CD4-positive, alpha-beta T cell treated with Interferon gamma for 1 hour (primary cell): ENCODE measurements around the gene MUC5AC.
"Not testable (repeated sequence)": the region's sequence is repeated elsewhere in the genome, so short reads cannot be mapped to it uniquely, and the experiment has no call there.

Source experiments
- DNase-seq: peaks from one replicate; pipeline ENCODE4 v3.0.0-alpha.2; 2020

Gene MUC5AC, protein sequence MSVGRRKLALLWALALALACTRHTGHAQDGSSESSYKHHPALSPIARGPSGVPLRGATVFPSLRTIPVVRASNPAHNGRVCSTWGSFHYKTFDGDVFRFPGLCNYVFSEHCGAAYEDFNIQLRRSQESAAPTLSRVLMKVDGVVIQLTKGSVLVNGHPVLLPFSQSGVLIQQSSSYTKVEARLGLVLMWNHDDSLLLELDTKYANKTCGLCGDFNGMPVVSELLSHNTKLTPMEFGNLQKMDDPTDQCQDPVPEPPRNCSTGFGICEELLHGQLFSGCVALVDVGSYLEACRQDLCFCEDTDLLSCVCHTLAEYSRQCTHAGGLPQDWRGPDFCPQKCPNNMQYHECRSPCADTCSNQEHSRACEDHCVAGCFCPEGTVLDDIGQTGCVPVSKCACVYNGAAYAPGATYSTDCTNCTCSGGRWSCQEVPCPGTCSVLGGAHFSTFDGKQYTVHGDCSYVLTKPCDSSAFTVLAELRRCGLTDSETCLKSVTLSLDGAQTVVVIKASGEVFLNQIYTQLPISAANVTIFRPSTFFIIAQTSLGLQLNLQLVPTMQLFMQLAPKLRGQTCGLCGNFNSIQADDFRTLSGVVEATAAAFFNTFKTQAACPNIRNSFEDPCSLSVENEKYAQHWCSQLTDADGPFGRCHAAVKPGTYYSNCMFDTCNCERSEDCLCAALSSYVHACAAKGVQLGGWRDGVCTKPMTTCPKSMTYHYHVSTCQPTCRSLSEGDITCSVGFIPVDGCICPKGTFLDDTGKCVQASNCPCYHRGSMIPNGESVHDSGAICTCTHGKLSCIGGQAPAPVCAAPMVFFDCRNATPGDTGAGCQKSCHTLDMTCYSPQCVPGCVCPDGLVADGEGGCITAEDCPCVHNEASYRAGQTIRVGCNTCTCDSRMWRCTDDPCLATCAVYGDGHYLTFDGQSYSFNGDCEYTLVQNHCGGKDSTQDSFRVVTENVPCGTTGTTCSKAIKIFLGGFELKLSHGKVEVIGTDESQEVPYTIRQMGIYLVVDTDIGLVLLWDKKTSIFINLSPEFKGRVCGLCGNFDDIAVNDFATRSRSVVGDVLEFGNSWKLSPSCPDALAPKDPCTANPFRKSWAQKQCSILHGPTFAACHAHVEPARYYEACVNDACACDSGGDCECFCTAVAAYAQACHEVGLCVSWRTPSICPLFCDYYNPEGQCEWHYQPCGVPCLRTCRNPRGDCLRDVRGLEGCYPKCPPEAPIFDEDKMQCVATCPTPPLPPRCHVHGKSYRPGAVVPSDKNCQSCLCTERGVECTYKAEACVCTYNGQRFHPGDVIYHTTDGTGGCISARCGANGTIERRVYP (N-terminal part only)

DNA sequence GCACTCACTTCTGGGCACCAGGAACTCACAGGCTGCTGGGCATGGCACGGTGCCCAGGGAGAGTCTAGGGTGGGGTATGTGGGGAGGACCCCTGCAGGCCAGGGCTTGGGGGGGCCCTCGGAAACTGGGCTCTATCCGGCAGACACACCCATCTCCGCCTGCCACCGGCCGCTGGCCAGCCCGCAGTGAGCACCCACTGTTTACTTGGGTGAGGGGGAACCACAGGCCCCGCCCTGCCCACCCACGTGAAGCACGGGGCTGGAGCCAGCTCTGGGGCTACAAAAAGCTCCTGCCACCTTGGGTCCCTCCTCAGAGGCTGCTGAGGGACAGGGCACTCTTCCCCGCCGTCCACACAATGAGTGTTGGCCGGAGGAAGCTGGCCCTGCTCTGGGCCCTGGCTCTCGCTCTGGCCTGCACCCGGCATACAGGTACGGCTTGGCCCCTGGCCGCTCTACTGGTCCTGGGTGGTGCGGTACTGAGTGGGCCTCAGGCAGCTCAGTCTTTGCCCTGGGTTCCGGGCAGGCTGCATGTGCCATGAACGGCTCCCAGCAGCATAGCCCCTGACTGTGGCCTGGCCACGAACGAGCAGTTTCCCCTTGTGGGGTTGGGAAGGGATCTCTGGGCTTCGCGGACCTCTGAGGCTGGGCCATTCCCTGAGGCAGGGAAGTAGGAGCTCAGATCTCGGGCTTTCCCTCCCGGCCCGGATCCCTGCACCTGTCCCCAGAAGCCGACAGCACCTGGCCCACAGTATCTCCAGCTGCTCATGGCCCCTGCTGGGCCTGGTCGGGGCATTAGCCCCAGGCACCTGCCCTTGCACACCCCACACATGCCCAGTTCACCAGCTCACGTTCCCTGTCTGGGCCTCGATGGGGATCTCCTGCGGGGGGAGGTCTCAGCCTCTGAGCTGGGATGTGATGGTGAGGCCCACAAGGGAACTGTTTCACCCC, at the start of gene MUC5AC:
MUC5AC (plus strand) TSS at position 309 of the 947 bp plus-strand sequence; CDS start at position 356, 47 bp downstream.
- no peak for DNase-seq

DNA sequence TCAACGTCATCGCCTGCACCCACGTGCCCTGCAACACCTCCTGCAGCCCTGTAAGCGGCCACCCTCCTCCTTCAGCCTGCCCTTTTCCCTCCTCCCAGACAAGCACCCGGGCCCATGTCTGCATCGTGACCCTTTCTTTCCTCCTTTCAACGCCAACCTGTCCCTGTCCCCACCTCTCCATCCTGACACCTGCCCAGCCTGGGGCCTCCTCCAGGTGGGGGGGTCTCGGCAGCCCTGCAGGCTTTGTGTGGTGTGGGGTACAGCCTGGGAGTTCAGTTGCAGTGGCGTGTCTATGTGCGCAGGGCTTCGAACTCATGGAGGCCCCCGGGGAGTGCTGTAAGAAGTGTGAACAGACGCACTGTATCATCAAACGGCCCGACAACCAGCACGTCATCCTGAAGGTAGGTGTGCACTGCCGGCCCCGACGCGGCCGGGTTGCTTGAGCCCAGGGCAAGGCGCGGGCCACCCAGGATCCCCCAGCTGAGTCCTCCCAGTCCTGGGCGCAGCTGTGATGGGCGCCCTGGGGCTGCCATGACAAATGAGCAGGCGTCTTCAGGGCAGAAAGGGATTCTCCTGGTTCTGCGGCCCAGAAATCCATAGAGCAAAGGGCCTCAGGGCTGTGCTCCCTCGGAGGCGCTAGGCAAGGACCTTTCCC, 49.4 kb upstream of the MUC5AC start:
- no peak for DNase-seq

DNA sequence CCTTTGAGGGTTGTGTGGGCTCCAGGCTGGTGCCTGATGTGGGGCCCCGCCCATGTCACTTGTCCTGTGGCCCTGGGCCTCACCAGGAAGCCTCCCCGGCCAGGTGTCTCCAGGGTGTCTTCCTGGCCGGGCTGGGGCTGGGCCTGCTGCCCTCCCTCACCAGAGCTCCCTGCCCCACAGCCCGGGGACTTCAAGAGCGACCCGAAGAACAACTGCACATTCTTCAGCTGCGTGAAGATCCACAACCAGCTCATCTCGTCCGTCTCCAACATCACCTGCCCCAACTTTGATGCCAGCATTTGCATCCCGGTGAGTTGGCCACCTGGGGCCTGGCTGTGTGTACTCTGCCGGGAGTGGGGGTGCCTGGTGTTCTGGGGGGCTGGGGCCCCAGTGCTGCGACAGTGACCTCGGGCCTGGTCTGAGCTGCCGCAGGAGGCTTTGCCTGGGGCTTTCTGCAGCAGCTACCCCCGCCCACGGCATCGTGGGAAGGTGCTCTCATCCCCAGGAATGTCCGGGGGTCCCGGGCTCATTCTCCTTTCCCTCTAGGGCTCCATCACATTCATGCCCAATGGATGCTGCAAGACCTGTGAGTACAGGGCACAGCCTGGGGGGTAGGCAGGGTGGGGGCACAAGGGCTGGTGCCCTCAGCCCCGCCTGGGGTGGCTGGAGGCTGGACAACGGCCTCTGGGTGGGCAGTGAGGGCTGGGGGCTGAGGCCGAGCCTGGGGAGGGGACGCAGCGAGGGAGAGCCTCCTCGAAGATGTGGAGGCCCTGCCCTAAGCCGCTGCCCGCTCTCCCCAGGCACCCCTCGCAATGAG, 48.4 kb upstream of the MUC5AC start:
- DNase-seq = no peak

DNA sequence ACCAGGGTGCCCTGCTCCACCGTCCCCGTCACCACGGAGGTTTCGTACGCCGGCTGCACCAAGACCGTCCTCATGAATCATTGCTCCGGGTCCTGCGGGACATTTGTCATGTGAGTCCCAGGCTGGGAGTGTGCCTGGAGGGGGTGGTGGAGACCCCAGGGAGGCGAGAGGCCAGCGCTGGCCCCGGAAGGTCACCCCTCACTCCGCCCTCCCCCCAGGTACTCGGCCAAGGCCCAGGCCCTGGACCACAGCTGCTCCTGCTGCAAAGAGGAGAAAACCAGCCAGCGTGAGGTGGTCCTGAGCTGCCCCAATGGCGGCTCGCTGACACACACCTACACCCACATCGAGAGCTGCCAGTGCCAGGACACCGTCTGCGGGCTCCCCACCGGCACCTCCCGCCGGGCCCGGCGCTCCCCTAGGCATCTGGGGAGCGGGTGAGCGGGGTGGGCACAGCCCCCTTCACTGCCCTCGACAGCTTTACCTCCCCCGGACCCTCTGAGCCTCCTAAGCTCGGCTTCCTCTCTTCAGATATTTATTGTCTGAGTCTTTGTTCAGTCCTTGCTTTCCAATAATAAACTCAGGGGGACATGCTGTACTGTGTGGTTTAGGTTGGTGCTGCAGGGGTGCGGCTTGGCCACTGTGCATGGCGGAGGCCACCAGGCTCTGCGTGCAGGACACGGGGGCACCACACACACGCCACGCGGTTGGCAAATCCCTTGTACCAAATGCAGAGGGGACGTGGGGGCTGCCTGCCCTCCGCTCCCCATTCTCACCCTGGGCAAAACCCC, 47.6 kb upstream of the MUC5AC start:
- no peak for DNase-seq

DNA sequence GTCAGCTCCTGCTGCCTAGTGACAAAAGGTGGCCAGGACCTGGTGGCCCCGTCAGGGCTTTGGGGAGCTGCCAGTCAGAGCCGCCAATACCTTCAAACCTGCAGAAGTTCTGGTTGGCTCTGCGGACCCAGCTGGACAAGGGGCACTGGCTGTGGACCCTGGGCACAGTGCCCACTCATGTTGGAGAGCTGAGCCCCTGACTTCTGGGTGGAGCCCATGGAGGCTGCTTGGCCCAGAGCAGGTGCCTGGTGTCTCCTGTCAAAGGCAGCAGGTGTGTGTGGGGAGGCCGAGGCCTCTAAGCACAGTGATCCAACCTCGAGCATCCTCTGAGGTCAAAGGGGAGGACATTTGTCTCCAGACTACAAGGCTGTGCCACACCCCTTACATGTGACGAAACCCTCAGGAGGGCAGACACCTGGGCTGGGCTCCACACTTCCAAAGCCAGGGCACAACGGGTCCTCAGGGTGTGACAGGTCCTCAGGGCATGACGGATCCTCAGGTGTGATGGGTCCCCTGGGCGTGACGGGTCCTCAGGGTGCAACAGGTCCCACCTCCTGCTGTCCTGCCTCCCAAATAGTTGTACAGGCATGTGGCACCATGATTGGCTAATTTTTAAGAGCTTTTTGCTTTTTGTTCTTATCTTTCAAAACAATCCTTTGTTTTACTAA, 46.1 kb upstream of the MUC5AC start:
- DNase-seq = no peak

DNA sequence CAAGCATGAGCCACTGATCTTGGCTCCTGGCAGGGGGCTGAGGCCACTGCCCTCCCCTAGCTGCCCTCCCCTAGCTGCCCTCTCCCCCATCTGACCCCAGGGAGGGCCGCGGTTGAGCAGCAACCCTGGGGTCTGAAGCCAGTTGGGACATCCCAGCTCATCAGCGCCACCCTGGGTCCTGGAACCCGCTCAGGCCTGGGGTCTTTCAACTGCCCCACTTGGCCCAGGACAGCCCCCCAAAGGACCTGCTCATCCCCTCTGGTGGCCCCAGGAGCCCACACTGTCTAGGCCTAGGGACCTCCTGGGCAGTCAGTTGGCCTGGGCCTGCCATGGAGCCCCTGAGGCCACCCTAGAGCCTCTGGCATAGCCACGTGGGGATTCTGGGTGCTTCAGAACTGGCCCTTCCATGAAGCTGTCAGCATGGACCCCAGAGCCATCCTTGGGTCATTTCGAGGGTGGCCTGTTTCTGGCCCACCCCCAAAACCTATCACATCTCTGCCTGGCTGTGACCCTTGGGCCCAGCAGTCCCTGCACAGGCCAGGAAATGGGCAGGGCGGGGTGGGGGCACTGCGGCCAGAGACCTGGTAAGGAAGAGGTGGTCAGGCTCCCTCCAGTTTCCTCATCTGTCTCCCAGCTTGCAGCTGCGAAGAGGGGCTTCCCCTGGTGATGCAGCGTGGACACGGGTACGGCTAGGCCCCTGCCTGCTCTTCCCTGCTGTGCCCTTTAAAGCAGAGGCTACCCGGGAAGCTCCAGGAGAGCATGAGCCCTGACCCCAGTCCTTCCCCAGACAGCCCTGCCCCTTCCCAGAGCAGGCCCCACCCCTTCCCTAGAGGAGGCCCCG, 45.2 kb upstream of the MUC5AC start:
- no peak for DNase-seq

DNA sequence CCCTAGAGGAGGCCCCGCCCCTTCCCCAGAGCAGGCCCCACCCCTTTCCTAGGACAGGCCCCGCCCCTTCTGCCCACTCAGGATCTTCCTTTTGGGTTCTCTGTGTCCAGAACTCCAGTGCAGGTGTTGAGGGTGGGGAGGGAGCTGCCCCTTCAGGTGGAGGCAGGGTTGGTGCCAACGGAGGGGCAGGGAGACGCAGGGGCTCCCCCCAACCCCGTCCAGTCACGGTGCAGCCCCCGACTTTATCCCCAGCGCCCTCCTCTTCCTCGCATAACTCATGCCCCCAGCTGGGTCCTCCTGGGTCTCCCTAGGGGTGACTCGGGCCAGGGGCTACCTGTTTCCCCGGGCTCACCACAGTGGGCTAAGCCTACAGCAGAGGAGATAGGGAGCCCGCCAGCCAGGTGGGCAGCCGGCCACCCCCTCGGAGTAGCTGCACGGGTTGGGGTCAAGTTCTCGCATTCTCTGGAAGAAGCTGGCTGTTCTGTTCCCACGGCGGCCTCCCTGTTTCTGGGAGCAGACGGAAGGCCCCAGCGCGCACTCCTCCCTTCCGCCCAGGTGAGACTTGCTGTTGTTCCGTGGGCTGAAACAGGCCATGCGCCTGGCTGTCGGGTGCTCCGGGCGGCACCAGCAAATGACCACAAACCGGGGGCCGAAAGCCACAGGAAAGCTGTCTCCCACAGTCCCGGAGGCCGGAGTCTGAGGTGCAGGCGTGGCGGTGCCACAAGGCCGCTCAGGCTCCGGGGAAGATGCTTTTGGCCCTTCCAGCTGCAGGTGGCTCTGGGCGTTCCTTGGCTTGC, 44.1 kb upstream of the MUC5AC start:
- DNase-seq = no peak

DNA sequence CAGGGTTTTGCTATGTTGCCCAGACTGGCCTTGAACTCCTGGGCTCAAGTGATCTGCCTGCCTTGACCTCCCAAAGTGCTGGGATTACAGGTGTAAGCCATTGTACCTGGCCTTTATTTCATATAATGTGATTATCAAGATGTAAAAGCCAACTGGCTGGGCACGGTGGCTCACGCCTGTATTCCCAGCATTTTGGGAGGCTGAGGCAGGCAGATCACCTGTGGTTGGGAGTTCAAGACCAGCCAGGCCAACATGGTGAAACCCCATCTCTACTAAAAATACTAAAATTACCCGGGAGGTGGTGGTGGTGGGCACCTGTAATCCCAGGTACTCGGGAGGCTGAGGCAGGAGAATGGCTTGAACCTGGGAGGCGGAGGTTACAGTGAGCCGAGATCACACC, 42.5 kb upstream of the MUC5AC start:
- not testable (repeated sequence) for DNase-seq

DNA sequence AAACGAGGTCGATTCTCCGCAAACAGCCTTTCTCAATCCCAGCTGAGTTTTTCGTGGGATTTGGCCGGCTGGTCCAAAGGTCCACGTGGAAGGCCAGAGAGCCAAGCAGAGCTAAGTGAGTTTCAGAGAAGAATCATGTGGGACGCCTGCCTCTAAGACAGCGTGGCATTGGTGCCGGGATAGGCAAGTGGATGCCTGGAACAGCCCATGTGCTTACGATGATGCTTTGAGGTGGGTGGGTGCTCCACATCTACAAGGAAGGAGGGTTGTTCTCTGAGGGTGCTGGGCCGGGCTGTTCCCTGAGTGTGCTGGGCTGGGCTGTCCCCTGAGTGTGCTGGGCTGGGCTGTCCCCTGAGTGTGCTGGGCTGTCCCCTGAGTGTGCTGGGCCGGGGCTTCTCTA, 41.6 kb upstream of the MUC5AC start:
- no peak for DNase-seq

DNA sequence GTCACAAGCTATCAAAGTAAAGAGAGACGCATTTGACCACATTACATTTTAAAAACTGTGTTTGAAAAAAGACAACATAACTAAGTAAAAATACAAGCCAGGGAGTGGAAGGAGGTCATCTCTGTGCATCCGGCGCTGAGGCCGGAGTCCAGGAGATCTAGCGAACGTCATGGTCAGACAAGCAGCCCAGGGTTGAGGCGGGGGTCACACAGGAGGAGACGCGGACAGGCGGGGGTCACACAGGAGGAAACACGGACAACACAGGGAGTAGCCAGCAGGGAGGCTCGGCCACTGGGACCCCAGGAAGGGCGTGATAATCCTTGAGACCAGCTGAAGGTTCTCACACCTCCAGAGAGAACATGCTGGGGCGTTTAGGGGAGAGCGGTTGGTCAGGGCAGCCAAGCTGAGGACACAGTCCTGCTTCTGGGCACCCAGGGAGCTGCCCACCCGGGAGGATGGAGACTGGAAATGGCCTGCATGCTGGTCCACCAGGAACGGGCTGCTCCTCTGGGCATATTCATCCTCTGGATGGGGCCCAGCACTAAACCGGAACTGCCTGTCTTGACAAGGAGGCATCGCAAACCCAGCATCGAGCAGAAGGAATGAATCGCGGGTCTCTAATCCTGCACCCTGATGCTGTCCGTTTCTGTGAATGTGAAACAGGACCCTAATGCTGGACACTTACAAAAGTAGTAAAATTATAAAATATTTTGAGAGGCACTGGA, 40.9 kb upstream of the MUC5AC start:
- DNase-seq = no peak

DNA sequence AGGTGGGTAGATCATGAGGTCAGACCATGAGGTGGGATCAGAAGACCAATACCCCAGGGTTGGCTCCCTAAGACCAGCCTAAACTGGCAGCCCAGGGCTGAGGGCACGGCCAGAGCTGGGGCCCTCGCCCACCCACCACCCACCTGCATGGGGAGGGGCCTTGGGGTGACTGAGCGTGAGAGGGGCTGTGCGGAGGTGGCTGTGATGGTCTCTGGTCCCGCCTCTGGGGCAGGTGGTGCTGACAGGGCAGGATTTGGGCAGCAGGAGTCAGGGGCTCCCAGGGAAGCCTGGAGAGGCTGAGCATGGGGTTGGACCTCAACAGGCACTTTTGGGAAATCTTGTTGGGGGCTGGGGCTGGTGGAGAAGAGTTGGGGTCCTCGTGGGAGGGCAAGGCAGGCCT, 39.8 kb upstream of the MUC5AC start:
- DNase-seq = no peak

DNA sequence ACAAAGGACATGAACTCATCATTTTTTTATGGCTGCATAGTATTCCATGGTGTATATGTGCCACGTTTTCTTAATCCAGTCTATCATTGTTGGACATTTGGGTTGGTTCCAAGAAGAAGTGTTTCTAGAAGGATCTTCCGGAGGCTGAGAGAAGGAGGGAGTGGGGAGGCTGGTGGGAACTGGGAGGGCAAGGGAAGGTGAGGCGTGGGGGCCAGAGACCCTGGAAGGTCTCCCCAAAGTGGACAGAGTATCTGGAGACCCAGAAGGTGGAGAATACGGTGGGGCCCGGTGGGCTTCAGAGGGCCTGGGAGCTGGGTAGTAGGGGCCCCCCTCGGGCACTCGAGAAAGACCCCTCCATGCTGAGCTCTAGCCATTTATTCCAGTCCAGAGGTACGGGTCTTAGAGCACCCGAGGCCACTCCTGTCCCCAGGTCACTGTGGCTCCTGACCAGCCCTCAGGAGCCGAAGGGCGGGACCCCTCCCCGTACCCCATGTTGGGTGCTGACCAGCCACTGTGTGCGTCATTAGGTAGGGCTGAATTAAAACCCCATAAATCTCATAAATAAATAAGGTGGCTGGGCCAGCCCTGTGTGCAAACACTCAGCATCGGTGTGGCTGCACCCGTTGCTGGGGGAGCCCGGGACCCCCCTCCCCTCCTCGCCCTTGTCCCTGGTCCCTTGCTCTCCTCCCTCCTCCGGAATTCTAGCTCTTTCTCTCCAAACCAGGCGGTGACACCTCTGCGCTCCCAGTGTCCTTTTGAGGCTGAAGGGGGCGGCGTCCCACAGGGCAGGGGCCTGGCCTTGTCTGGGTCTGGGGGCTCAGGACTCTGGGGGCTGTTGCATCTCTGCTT, 38.8 kb upstream of the MUC5AC start:
- DNase-seq = no peak

DNA sequence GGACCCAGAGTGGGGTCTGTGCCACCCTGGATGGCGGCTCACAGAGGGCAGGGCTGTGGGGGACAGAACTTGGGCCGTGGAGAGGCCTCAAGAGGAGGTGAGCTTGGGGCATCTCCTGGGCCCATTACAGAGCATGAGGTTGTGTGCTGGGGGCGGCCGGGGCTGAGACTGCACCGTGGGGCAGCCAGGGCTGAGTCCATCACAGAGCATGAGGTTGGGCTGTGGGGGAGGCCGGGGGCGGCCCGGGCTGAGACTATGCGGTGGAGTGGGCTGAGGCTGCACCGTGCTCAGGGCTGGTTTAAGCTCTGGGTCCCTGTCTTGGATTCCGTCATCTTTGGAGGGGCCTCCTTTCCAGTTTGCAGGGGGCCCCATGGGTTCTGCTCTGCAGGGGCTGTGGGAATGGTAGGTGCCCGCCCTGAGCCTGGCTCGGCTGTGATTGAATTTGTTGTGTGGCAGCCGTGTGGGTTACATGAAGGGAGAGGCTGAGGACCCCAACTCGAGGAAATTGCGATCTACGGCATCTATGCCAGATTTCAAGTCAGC, 38.1 kb upstream of the MUC5AC start:
- DNase-seq = no peak

DNA sequence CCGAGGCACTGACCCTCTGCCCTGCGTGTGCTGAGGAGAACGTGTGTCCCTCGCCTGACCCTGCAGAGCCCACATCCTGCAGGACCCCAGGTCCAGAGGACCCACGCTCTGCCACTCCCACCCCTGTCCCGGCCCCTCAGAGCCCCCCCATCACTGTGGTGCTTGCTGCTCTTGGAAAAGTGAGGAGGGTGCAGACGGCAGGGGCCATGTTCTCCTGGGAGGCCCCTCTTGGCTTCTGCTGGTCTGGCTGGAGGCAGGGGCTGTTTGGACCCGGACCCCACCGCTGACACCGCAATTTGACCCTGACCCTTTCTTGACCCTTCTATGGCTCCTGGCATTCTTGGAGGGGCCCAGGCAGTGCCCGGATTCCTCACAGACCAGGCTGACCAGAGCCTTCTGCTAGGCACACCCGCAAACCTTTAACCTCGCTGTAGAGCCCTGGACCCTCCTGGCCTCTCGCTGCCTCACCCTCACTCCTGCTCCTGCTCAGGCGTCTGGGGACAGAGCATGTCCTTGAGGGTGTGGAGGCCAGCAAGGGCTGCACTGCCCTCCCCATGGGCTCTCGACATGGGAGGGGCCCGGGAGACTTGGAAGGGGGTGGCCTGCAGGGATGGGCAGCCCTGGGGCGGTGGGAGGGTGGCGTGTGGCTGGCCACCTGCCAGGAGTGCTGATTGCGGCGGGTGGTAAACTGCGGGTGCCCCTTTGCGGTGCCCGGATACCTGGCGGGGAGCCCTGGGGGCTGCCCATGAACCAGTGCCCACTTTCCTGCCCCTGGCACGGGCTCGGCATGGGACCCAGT, 37.0 kb upstream of the MUC5AC start:
- no peak for DNase-seq
